MM.1S (cell line): ENCODE data around the gene SLC7A8.

Experiments
- DNase-seq: peaks from one replicate; pipeline ENCODE4 v3.0.0-alpha.2; 2015
- H2AFZ ChIP-seq: fragments of 300-600 bp; sonication (generic); 2 replicates; pipeline ENCODE4 v1.6.0; 2016; ENCODE audit warnings: antibody characterized with exemption, low read length
- H3F3A ChIP-seq: fragments of 300-600 bp; sonication (generic); 2 replicates; pipeline ENCODE4 v1.6.1; 2016; ENCODE audit warnings: mild to moderate bottlenecking, antibody characterized with exemption, low read length, moderate library complexity, mixed read lengths; ENCODE audit not compliant: insufficient read depth
- H3K27ac ChIP-seq: fragments of 300-600 bp; sonication (generic); 2 replicates; pipeline ENCODE4 v1.5.1; 2016; ENCODE audit warnings: mild to moderate bottlenecking, low read length
- H3K27me3 ChIP-seq: fragments of 300-600 bp; sonication (generic); replicated peaks from 2 replicates; pipeline ENCODE4 v1.6.0; 2016; ENCODE audit warnings: low read length; ENCODE audit not compliant: insufficient read depth
- H3K36me3 ChIP-seq: fragments of 300-600 bp; sonication (generic); replicated peaks from 2 replicates; pipeline ENCODE4 v1.6.1; 2016; ENCODE audit warnings: mild to moderate bottlenecking, low read length, mixed read lengths; ENCODE audit not compliant: insufficient read depth
- H3K4me1 ChIP-seq: fragments of 300-600 bp; sonication (generic); 2 replicates; pipeline ENCODE4 v1.6.1; 2016; ENCODE audit warnings: low read length, mixed read lengths
- H3K4me2 ChIP-seq: fragments of 300-600 bp; sonication (generic); 2 replicates; pipeline ENCODE4 v1.6.0; 2016; ENCODE audit warnings: low read depth, low read length
- H3K4me3 ChIP-seq: fragments of 300-600 bp; sonication (generic); 2 replicates; pipeline ENCODE4 v1.5.1; 2016; ENCODE audit warnings: low read length, mixed read lengths
- H3K79me2 ChIP-seq: fragments of 300-600 bp; sonication (generic); 2 replicates; pipeline ENCODE4 v1.6.1; 2016; ENCODE audit warnings: mixed run types, low read length, mixed read lengths
- H3K9ac ChIP-seq: fragments of 300-600 bp; sonication (generic); 2 replicates; pipeline ENCODE4 v1.6.1; 2016; ENCODE audit warnings: low read length, mixed read lengths
- H3K9me2 ChIP-seq: fragments of 300-600 bp; sonication (generic); replicated peaks from 2 replicates; pipeline ENCODE4 v1.6.1; 2016; ENCODE audit warnings: mild to moderate bottlenecking, low read length, mixed read lengths; ENCODE audit not compliant: insufficient read depth
- H3K9me3 ChIP-seq: fragments of 300-600 bp; sonication (generic); replicated peaks from 2 replicates; pipeline ENCODE4 v1.6.1; 2016; ENCODE audit warnings: mild to moderate bottlenecking, low read length, mixed read lengths; ENCODE audit not compliant: insufficient read depth
- H4K20me1 ChIP-seq: fragments of 300-600 bp; sonication (generic); 2 replicates; pipeline ENCODE4 v1.6.1; 2016; ENCODE audit warnings: mild to moderate bottlenecking, low read length, moderate library complexity, mixed read lengths; ENCODE audit not compliant: insufficient read depth
- EZH2 ChIP-seq: fragments of 300-600 bp; sonication (generic); optimal IDR thresholded peaks from 2 replicates; pipeline ENCODE3; 2017; ENCODE audit warnings: low read depth, mild to moderate bottlenecking, antibody characterized with exemption, low read length, mixed read lengths
- EZH2phosphoT487 ChIP-seq: fragments of 300-600 bp; sonication (generic); IDR thresholded peaks from 2 replicates; pipeline ENCODE4 v1.6.1; 2018; ENCODE audit warnings: antibody characterized with exemption, low read length
- TF ChIP-seq, protein P1 (sequence below): fragments of 300-600 bp; sonication (generic); IDR thresholded peaks from 2 replicates; pipeline ENCODE4 v1.5.1; 2016; ENCODE audit warnings: antibody characterized with exemption, low read length, mixed read lengths

The SLC7A8 gene

DNA sequence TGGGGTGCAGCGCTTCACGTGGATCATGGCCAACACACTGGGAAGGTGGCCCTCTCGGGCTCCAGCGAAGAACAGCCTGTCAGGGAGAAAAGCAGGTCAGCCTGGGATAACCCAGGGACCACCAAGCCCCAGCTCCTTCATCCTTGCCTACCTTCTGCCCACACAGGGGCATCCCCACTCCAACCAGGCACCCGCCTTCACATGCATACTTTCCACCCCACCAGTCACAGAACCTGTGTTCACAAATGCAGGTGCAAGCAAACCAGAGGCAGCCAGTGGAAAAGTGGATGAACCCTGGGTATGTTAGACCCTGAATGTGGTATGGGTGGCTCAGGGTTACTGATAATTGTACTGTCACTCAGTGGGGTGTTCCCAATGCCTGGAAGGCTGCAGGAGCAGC, 52.0 kb downstream of the SLC7A8 start:
- TF ChIP-seq EZH2phosphoT487, result no peak
- no peak for TF ChIP-seq EZH2
- TF ChIP-seq, protein P1, sequence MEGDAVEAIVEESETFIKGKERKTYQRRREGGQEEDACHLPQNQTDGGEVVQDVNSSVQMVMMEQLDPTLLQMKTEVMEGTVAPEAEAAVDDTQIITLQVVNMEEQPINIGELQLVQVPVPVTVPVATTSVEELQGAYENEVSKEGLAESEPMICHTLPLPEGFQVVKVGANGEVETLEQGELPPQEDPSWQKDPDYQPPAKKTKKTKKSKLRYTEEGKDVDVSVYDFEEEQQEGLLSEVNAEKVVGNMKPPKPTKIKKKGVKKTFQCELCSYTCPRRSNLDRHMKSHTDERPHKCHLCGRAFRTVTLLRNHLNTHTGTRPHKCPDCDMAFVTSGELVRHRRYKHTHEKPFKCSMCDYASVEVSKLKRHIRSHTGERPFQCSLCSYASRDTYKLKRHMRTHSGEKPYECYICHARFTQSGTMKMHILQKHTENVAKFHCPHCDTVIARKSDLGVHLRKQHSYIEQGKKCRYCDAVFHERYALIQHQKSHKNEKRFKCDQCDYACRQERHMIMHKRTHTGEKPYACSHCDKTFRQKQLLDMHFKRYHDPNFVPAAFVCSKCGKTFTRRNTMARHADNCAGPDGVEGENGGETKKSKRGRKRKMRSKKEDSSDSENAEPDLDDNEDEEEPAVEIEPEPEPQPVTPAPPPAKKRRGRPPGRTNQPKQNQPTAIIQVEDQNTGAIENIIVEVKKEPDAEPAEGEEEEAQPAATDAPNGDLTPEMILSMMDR, result no peak
- H3K9me2 ChIP-seq, result no peaks in the 10 kb centered on the region
- no peak overlapping the region for H2AFZ ChIP-seq
- H3K9me3 ChIP-seq, result no peaks in the 10 kb centered on the region
- H3K4me2 ChIP-seq, result no peak overlapping the region
- DNase-seq, result no peak
- no peaks in the 10 kb centered on the region for H3K27me3 ChIP-seq
- H3K4me3 ChIP-seq, result no peak overlapping the region
- no peak overlapping the region for H3K27ac ChIP-seq
- H3K79me2 ChIP-seq, result no peaks in the 10 kb centered on the region
- H3F3A ChIP-seq, result no peaks in the 10 kb centered on the region
- no peaks in the 10 kb centered on the region for H3K36me3 ChIP-seq
- H3K4me1 ChIP-seq, result no peaks in the 10 kb centered on the region
- H3K9ac ChIP-seq, result no peak overlapping the region
- H4K20me1 ChIP-seq, result no peaks in the 10 kb centered on the region

DNA sequence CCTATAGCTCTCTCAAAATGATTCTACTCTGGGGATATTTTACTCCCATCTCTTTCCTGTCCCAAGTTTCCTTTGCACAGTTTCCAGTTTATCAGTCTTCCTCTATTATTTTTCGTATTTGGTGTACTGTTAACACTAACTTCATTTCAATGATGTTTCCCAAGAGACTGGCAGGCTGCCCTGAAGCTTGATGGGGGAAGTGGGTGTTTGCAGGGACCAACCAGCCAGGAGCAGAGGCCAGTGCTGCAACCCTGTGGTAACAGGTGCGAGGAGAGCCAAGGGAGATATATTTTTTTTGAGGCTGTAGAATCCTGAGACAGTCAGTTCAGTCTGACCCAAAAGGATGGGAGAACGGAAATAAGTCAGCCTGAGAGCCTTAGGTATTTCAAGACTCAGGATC, 52.6 kb downstream of the SLC7A8 start:
- H4K20me1 ChIP-seq, result no peaks in the 10 kb centered on the region
- no peaks in the 10 kb centered on the region for H3F3A ChIP-seq
- no peak for DNase-seq
- H3K9me2 ChIP-seq, result no peaks in the 10 kb centered on the region
- no peak overlapping the region for H2AFZ ChIP-seq
- TF ChIP-seq EZH2, result no peak
- TF ChIP-seq, protein P1, result no peak
- no peak for TF ChIP-seq EZH2phosphoT487
- H3K9me3 ChIP-seq, result no peaks in the 10 kb centered on the region
- H3K27ac ChIP-seq, result no peak overlapping the region
- no peak overlapping the region for H3K4me2 ChIP-seq
- no peak overlapping the region for H3K9ac ChIP-seq
- H3K36me3 ChIP-seq, result no peaks in the 10 kb centered on the region
- H3K4me3 ChIP-seq, result no peak overlapping the region
- no peaks in the 10 kb centered on the region for H3K27me3 ChIP-seq
- H3K4me1 ChIP-seq, result no peaks in the 10 kb centered on the region
- H3K79me2 ChIP-seq, result no peaks in the 10 kb centered on the region

GRCh38 chr14:23129759-23130316, 53.6 kb downstream of the SLC7A8 start:
- Histone ChIP-seq H3K9ac (no peak overlapping the region), H3K9me2 (no peaks in the 10 kb centered on the region), H3K4me2 (no peak overlapping the region), H3K79me2 (no peaks in the 10 kb centered on the region), H2AFZ (no peak overlapping the region), H4K20me1 (no peaks in the 10 kb centered on the region), H3K4me3 (no peak overlapping the region), H3K27me3 (no peaks in the 10 kb centered on the region), H3K36me3 (no peaks in the 10 kb centered on the region), H3F3A (no peaks in the 10 kb centered on the region), H3K27ac (no peak overlapping the region), H3K4me1 (no peaks in the 10 kb centered on the region), H3K9me3 (no peaks in the 10 kb centered on the region)
- no peak for DNase-seq
- TF ChIP-seq EZH2, result no peak
- TF ChIP-seq, protein P1, result no peak
- no peak for TF ChIP-seq EZH2phosphoT487
